NCI-H187 (cell line): ENCODE measurements around the gene TACC2.

Source experiments
- DNase-seq, 2 experiments: peaks; one replicate each; lab custom pipeline; 2025; lab: John Stamatoyannopoulos, UW

Gene TACC2

DNA sequence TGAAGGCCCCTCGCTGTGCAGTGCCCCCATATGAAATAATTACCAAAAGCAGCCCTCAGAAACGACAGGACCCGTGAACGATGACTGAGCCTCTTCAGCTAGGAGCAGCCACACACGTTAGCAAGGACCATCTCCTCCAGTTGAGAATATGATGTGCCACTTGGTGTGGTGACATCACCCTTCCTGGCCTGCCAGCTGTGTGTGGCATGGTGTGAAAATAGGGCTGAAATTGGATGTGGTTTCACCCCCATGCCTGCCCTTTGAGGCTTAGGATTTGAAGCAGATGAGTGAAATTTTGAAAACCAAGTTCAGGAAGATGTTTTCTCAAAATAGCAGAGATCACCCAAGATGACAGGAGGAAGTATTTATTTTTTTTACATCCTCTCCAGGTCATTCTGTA is 233.0 kb downstream of the TACC2 start:
- no peak for DNase-seq

DNA sequence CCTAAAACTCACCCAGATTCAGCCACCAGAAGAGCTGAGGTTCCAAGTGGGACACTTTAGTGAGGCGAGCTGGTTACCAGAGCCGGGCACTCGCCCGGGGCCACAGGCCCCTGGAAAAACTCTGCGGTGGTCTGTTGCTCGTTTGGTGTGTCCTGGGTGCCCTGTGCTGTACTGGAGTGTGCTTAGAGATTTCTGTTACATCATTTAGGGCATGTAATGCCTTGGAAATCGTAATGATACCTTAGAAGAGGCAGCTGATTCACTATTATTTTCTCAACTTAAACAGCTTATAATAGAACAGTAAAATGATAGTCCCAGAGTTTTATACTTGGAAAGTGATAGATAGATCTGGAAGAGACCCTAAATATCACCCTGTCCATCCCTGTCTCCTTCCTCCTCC is 233.7 kb downstream of the TACC2 start:
- DNase-seq: no peak

DNA sequence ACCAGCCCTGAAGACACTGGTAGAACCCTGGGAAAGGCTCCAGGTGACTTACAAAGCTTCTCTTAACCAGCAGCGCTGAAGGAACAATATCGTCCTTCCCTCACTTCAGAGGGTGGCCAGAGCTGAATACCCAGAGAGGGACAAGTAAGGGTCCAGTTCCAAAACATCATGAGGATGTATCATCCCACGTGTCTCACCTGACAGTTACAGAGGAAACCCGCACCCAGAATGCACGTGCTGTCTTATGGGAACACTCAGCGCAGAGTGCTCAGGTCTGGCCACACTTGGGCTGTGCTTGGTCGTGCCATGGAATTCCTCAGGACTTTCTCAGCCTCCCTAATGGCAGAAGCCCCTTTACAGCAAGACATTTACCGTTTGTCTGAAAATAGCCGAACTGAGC is 235.2 kb downstream of the TACC2 start:
- DNase-seq: no peak

- no peak for DNase-seq
These were observed 236.4 kb downstream of the TACC2 start for GRCh38 chr10:122225330-122225729.

GRCh38 chr10:122227754-122228153 is 238.8 kb downstream of the TACC2 start:
- DNase-seq: no peak

- no peak for DNase-seq
These were observed 240.7 kb downstream of the TACC2 start for GRCh38 chr10:122229666-122230065.

GRCh38 chr10:122230222-122230621 is 241.3 kb downstream of the TACC2 start:
- no peak for DNase-seq

- no peak for DNase-seq
These were observed 243.8 kb downstream of the TACC2 start for GRCh38 chr10:122232769-122233168.

GRCh38 chr10:122233857-122234348 is 244.9 kb downstream of the TACC2 start:
- no peak for DNase-seq

GRCh38 chr10:122234416-122234815 is 245.5 kb downstream of the TACC2 start:
- DNase-seq: no peak

- DNase-seq: no peak
These were observed 247.8 kb downstream of the TACC2 start for GRCh38 chr10:122236690-122237306.

GRCh38 chr10:122237331-122237990 is 248.5 kb downstream of the TACC2 start:
- no peak for DNase-seq

GRCh38 chr10:122239578-122240257 is 250.8 kb downstream of the TACC2 start:
- DNase-seq: no peak

- DNase-seq: no peak
These were observed 251.4 kb downstream of the TACC2 start for GRCh38 chr10:122240401-122240800.

- DNase-seq: no peak
These were observed 252.9 kb downstream of the TACC2 start for GRCh38 chr10:122241836-122242235.

DNA sequence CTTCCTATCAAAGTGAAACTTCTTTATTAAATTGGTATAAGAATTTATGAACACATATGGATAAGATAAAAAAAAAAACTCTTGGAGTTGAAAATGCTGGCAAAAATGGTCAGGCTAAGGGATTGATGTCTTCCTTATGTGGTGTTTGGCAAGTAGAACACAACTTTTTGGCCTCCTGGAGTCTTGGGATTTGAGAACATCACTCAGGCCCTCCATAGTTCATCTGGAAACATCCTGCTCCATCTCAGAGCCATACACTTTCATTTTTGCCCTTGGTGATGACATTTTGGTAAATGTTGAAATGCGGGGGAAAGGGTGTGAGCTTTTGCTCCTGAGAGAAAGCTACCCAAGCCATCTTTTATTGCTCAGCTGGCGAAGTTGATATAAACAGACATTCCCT is 254.6 kb downstream of the TACC2 start:
- no peak for DNase-seq

- DNase-seq: peak in 1 of 2 experiments; percentile 15
These were observed 255.3 kb downstream of the TACC2 start for GRCh38 chr10:122244001-122244975.

DNA sequence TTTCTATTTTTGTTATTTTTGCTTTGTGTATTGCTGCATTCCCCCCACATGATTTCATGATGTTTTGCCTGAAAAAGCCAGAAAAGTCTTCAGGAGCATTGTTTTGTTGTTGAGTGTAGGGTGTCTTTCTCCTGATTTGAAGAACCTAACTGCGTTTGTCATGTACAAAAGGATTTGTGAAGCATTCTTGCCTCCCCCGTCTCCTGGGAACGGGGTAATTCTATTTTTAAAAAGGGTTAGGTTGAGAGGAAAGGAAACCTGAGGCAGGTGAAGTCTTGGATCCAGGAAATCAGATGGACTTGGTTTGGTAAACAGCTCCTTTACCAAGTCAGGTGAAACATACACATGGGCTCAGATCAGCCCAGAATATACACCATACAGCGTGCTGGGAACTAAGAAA is 256.2 kb downstream of the TACC2 start:
- DNase-seq: peak; percentile 16 to 21

DNA sequence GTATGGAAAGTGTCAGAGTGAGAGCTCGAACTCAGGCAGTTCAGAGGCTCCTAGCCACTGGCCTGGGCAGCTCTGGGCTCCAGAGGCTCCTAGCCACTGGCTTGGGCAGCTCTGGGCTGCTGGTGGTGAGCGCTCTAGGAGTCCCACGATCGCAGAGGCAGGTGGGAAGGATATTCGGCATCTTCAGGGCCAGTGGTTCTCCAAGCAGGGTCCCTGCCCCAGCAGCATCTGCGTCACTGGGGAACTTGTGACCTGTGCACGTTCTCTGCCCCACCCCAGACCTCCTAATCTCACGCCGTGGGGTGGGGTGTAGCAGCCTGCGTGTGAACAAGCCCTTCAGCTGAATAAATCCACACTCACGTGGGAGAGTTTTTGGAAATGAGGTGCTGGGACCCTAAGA is 256.9 kb downstream of the TACC2 start:
- DNase-seq: no peak

GRCh38 chr10:122246830-122247520 is 258.0 kb downstream of the TACC2 start:
- no peak for DNase-seq
